Kidney (tissue), 14 donors: ENCODE results near the gene JAZF1. TPM values are rescaled to one million over a fixed set of nuclear protein-coding genes. Genes with fewer than 3 reads are reported as not detected.
A peak's percentile ranks its signal among the peaks of the same experiment; 100 is the strongest.

Experiments
- DNase-seq, 5 donors: peaks; one replicate each; pipeline ENCODE4 v3.0.0-alpha.2; 2013 to 2020
- FAIRE-seq: peaks from 2 replicates; lab custom pipeline; 2012; peaks lifted over from hg19 to GRCh38; lab: Jason Lieb, UNC
- H3K27ac ChIP-seq, 2 donors: one replicate each; pipeline ENCODE4 v1.7.0; 2013; ENCODE audit warnings: low read depth in 2 of 2, low read length in 2 of 2, inconsistent platforms in 1 of 2
- H3K27me3 ChIP-seq: one replicate; pipeline ENCODE4 v1.7.1; 2013; ENCODE audit warnings: low read length, inconsistent platforms; ENCODE audit not compliant: control insufficient read depth, insufficient read depth
- H3K36me3 ChIP-seq, 3 donors: one replicate each; pipeline versions ENCODE4 v1.7.0 to v1.7.1; 2013; ENCODE audit warnings: low read length in 3 of 3, control low read depth in 1 of 3, inconsistent platforms in 1 of 3; ENCODE audit not compliant: insufficient read depth in 3 of 3, control insufficient read depth in 2 of 3
- H3K4me1 ChIP-seq, 3 donors: one replicate each; pipeline versions ENCODE4 v1.7.0 to v1.7.1; 2013; ENCODE audit warnings: low read length in 3 of 3, inconsistent platforms in 1 of 3, low read depth in 1 of 3; ENCODE audit not compliant: control insufficient read depth in 2 of 3, insufficient read depth in 2 of 3
- H3K4me3 ChIP-seq, 3 donors: one replicate each; pipeline versions ENCODE4 v1.7.0 to v1.8.1; 2013; ENCODE audit warnings: low read length in 3 of 3, control low read depth in 1 of 3, inconsistent platforms in 1 of 3
- H3K9ac ChIP-seq, 3 donors: one replicate each; pipeline versions ENCODE4 v1.7.0 to v1.7.1; 2013; ENCODE audit warnings: low read length in 3 of 3, control low read depth in 1 of 3, inconsistent platforms in 1 of 3
- H3K9me3 ChIP-seq, 3 donors: one replicate each; pipeline versions ENCODE4 v1.7.0 to v1.7.1; 2013; ENCODE audit warnings: low read length in 3 of 3, control low read depth in 1 of 3, inconsistent platforms in 1 of 3; ENCODE audit not compliant: control insufficient read depth in 2 of 3, insufficient read depth in 1 of 3
- intact Hi-C: fragments of 100-400 bp; cut with DNase I; formaldehyde crosslinking; loops from one replicate; pipeline ENCODE4 v1.11.1; 2022
- polyA plus RNA-seq: library from polyadenylated mRNA; stranded (reverse); fragments of 350-450 nt; fragmentation: Illumina TruSeq; extraction: RNeasy Lipid Tissue Mini Kit (QIAGEN cat#74804); gene quantifications from one replicate; pipeline ENCODE4 v1.2.3, GENCODE V29; 2014; ENCODE audit warnings: low read depth, low replicate concordance; ENCODE audit not compliant: insufficient read depth
- total RNA-seq: library from RNA; stranded (reverse); fragmentation: NEBNext Ultra II Directional; extraction: Animal tissue kit (Norgen Biotek cat#: 25700); gene quantifications from one replicate; pipeline ENCODE4 v1.2.1, GENCODE V29; 2021
- TF ChIP-seq, protein P1 (sequence below): IDR thresholded peaks from 3 replicates; pipeline ENCODE4 v1.5.1; 2012; ENCODE audit warnings: mild to moderate bottlenecking, moderate library complexity, borderline replicate concordance; ENCODE audit not compliant: insufficient read depth; ENCODE audit errors: extremely low read depth
- donor health status: control.
- donor health status: control.
- donor health status: control.
- donor health status: control.
- donor health status: control.
- donor health status: DM: yes; HTN: yes; CAD: no.
- donor health status: Normal renal cell carcinoma (clear cell type).

The JAZF1 gene
- total and polyA plus RNA-seq, 2 donors from 2014 or later = 5.7 to 13.1 TPM

DNA sequence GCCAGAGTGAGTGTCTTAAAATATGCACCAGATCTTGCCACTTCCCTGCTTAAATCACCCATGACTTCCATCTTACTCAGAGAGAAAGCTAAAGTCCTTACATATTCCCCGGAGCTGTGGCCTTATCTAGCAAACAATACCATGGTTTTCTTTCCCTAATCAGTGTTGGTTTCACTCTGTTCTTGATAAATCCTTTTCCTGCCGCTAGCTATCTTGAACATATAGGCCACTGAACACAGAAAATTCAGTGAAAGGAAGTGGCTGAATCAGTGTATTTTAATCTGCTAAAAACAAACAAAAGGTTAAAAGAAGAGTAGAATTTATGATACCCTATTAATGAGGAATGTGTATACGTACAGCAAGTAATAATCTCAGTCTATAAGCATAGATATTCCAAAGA is 42.0 kb upstream of the JAZF1 start:
- H3K9me3 ChIP-seq = no peaks in the 10 kb centered on the region
- intact Hi-C loops = no loop called here
- no peaks in the 10 kb centered on the region for H3K27me3 ChIP-seq
- no peak overlapping the region for H3K9ac ChIP-seq
- H3K27ac ChIP-seq = no peak overlapping the region
- FAIRE-seq = no peak
- H3K4me1 ChIP-seq = no peaks in the 10 kb centered on the region
- no peak for DNase-seq
- no peaks in the 10 kb centered on the region for H3K36me3 ChIP-seq
- H3K4me3 ChIP-seq = no peak overlapping the region
- TF ChIP-seq, protein P1, sequence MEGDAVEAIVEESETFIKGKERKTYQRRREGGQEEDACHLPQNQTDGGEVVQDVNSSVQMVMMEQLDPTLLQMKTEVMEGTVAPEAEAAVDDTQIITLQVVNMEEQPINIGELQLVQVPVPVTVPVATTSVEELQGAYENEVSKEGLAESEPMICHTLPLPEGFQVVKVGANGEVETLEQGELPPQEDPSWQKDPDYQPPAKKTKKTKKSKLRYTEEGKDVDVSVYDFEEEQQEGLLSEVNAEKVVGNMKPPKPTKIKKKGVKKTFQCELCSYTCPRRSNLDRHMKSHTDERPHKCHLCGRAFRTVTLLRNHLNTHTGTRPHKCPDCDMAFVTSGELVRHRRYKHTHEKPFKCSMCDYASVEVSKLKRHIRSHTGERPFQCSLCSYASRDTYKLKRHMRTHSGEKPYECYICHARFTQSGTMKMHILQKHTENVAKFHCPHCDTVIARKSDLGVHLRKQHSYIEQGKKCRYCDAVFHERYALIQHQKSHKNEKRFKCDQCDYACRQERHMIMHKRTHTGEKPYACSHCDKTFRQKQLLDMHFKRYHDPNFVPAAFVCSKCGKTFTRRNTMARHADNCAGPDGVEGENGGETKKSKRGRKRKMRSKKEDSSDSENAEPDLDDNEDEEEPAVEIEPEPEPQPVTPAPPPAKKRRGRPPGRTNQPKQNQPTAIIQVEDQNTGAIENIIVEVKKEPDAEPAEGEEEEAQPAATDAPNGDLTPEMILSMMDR = no peak

DNA sequence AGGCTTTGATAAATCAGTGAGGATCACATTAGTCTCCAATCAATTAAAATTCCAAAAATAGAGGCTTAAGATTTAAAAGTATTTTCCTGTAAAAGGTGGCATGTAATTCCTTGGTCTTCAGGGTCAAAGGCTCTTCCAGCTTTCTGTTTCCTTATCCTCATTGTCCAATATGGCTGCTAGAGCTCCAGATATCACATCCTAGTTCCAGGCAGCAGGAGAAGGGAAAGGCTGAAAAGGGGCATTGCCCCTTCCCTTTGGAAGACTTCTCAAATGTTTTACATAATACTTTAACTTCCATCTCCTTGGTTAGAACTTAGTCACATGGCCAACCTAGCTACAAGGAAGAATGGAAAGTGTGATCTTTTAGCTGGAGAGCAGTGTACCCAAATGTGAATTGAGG is 39.2 kb upstream of the JAZF1 start:
- FAIRE-seq = no peak
- Histone ChIP-seq H3K36me3 (no peaks in the 10 kb centered on the region), H3K9me3 (no peaks in the 10 kb centered on the region), H3K27me3 (no peaks in the 10 kb centered on the region), H3K27ac (no peak overlapping the region), H3K9ac (no peak overlapping the region), H3K4me3 (no peak overlapping the region), H3K4me1 (peaks cover 0 to 2% (median 0%) of the 10 kb centered on the region in 3 donors)
- DNase-seq = no peak
- TF ChIP-seq, protein P1 = no peak
- intact Hi-C loops = no loop called here

DNA sequence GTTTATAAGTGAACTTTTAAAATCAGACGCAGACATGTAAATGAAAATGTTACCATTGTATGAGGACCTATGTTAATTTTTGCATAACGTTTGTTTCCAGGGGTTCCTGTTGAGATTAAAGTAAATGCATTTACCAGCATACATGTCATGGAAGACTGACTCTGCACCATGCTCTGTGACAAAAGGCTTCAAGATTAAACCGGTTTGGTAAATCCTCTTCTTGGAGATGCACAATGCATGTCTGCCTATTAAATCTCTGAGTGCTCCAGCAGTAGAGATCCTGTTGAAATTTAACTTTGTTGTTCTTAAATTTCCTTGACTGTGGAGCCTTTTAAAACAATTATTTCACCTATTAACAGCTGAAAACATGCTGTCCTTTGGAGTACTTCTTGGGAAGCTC is 36.5 kb upstream of the JAZF1 start:
- Histone ChIP-seq H3K9ac (no peak overlapping the region), H3K36me3 (no peaks in the 10 kb centered on the region), H3K9me3 (no peaks in the 10 kb centered on the region), H3K27me3 (no peaks in the 10 kb centered on the region), H3K4me1 (peaks cover 0 to 2% (median 0%) of the 10 kb centered on the region in 3 donors), H3K4me3 (no peak overlapping the region), H3K27ac (no peak overlapping the region)
- FAIRE-seq (no peak), DNase-seq (peak in 2 of 5 donors; percentile 19 to 42)
- intact Hi-C loops = no loop called here
- TF ChIP-seq, protein P1 = no peak

DNA sequence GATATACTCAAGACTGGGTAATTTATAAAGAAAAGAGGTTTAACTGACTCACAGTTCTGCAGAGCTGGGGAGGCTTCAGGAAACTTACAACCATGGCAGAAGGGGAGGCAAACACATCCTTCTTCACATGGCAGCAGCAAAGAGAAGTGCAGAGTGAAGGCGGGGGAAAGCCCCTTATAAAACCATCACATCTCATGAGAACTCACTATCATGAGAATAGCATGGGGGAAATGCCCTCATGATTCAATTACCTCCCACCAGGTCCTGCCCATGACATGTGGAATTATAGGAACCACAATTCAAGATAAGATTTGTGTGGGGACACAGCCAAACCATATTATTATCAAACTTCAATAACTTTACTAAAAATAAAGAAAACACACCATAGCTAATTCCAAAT is 30.4 kb upstream of the JAZF1 start:
- H3K4me1 ChIP-seq = no peaks in the 10 kb centered on the region
- intact Hi-C loops = no loop called here
- no peak for DNase-seq

More for the DNA sequence above, 30.4 kb upstream of the JAZF1 start:
- H3K9me3 ChIP-seq = no peaks in the 10 kb centered on the region
- H3K9ac ChIP-seq = no peak overlapping the region
- no peaks in the 10 kb centered on the region for H3K27me3 ChIP-seq
- FAIRE-seq = no peak
- no peaks in the 10 kb centered on the region for H3K36me3 ChIP-seq
- H3K4me3 ChIP-seq = no peak overlapping the region
- H3K27ac ChIP-seq = no peak overlapping the region
- TF ChIP-seq, protein P1 = no peak
